Loucy (cell line): ENCODE data around the gene DNAJC1.

Experiments used
- H2AFZ ChIP-seq: fragments of 200-600 bp; sonication (generic); 2 replicates; pipeline ENCODE4 v1.6.0; 2016; ENCODE audit warnings: antibody characterized with exemption, mild to moderate bottlenecking, low read length, moderate library complexity
- H3F3A ChIP-seq: fragments of 200-600 bp; 2 replicates; pipeline ENCODE4 v1.6.0; 2016; ENCODE audit warnings: antibody characterized with exemption, low read depth, mild to moderate bottlenecking
- H3K27me3 ChIP-seq: fragments of 200-600 bp; sonication (generic); 2 replicates; pipeline ENCODE4 v1.6.1; 2014; ENCODE audit warnings: low read length, mild to moderate bottlenecking; ENCODE audit not compliant: insufficient read depth, poor library complexity, severe bottlenecking
- H3K36me3 ChIP-seq: fragments of 200-600 bp; sonication (generic); 2 replicates; pipeline ENCODE4 v1.6.1; 2016; ENCODE audit warnings: low read length; ENCODE audit not compliant: insufficient read depth
- H3K4me1 ChIP-seq: fragments of 200-600 bp; sonication (generic); 2 replicates; pipeline ENCODE4 v1.5.1; 2014; ENCODE audit warnings: low read length, mild to moderate bottlenecking; ENCODE audit not compliant: insufficient read depth, poor library complexity, severe bottlenecking
- H3K4me2 ChIP-seq: fragments of 200-600 bp; sonication (generic); 2 replicates; pipeline ENCODE4 v1.6.0; 2014; ENCODE audit warnings: antibody characterized with exemption, low read length, low read depth, mild to moderate bottlenecking; ENCODE audit not compliant: poor library complexity, severe bottlenecking
- H3K4me3 ChIP-seq: fragments of 200-600 bp; sonication (generic); 2 replicates; pipeline ENCODE4 v1.5.1; 2014; ENCODE audit warnings: low read length, mild to moderate bottlenecking, mixed read lengths; ENCODE audit not compliant: poor library complexity, severe bottlenecking
- H3K79me2 ChIP-seq: fragments of 200-600 bp; sonication (generic); 2 replicates; pipeline ENCODE4 v1.6.1; 2014; ENCODE audit warnings: low read length; ENCODE audit not compliant: insufficient read depth
- H3K9ac ChIP-seq: fragments of 200-600 bp; sonication (generic); 2 replicates; pipeline ENCODE4 v1.6.0; 2014; ENCODE audit warnings: mild to moderate bottlenecking, low read depth, low read length, moderate library complexity; ENCODE audit not compliant: poor library complexity, severe bottlenecking
- H3K9me2 ChIP-seq: fragments of 200-600 bp; sonication (generic); replicated peaks from 2 replicates; pipeline ENCODE4 v1.6.1; 2016; ENCODE audit warnings: low read depth, low read length, mixed read lengths
- H3K9me3 ChIP-seq: fragments of 200-600 bp; sonication (generic); 2 replicates; pipeline ENCODE4 v1.6.1; 2014; ENCODE audit warnings: mild to moderate bottlenecking, antibody characterized with exemption, low read length, low read depth; ENCODE audit not compliant: insufficient read depth
- H4K20me1 ChIP-seq: fragments of 200-600 bp; sonication (generic); 2 replicates; pipeline ENCODE4 v1.6.0; 2014; ENCODE audit warnings: antibody characterized with exemption, low read length, mild to moderate bottlenecking; ENCODE audit not compliant: insufficient read depth, poor library complexity, severe bottlenecking
- EZH2phosphoT487 ChIP-seq: fragments of 200-600 bp; IDR thresholded peaks from 2 replicates; pipeline ENCODE4 v1.6.1; 2018; ENCODE audit warnings: antibody characterized with exemption, mild to moderate bottlenecking, moderate library complexity, borderline replicate concordance
- TF ChIP-seq, protein P1 (sequence below): fragments of 200-600 bp; sonication (generic); conservative IDR thresholded peaks from 2 replicates; pipeline ENCODE4 v1.5.1; 2014; ENCODE audit warnings: mild to moderate bottlenecking, antibody characterized with exemption, low read length

The DNAJC1 gene

DNA sequence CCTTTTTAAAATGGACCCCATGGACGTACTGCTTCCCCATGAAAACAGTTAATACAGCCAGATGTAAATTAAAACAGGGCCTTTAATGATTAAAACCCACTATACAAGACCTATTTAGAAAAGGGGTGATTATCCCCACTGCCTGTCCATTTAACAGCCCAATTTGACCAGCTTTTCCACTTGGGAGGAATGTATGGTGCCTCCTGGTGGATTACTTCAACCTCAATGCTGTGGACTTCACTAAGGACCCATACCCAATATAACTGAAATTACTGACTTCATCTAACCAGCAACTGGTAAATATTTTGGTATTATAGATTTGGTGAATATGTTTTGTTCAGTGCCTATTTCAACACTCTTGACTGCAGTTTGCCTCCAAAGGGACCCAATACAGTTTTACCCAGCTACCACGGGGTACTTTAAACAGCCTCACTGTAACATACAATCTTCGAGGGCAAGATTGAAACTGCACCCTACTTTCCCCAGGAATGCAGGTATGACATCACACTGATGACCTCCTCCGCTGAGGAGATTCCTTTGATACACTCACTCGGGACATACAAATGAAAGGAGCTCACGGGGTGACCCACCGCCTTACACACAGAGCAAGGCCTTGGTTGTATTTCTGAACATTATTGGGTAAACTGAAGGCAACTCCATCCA is 192.8 kb downstream of the DNAJC1 start:
- Histone ChIP-seq H3K9me3 (no peaks in the 10 kb centered on the region), H3K79me2 (no peaks in the 10 kb centered on the region), H3K36me3 (peaks cover 6% of the 10 kb centered on the region; the same call in 1 of the 2 replicates), H3K4me3 (no peak overlapping the region), H3K27me3 (no peaks in the 10 kb centered on the region), H3K4me2 (no peak overlapping the region), H4K20me1 (no peaks in the 10 kb centered on the region), H3K4me1 (peaks cover 10% of the 10 kb centered on the region), H3F3A (no peaks in the 10 kb centered on the region; the same call in 1 of the 2 replicates), H2AFZ (no peak overlapping the region), H3K9me2 (no peaks in the 10 kb centered on the region), H3K9ac (no peak overlapping the region)
- no peak for TF ChIP-seq EZH2phosphoT487
- TF ChIP-seq, protein P1, sequence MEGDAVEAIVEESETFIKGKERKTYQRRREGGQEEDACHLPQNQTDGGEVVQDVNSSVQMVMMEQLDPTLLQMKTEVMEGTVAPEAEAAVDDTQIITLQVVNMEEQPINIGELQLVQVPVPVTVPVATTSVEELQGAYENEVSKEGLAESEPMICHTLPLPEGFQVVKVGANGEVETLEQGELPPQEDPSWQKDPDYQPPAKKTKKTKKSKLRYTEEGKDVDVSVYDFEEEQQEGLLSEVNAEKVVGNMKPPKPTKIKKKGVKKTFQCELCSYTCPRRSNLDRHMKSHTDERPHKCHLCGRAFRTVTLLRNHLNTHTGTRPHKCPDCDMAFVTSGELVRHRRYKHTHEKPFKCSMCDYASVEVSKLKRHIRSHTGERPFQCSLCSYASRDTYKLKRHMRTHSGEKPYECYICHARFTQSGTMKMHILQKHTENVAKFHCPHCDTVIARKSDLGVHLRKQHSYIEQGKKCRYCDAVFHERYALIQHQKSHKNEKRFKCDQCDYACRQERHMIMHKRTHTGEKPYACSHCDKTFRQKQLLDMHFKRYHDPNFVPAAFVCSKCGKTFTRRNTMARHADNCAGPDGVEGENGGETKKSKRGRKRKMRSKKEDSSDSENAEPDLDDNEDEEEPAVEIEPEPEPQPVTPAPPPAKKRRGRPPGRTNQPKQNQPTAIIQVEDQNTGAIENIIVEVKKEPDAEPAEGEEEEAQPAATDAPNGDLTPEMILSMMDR, result no peak

GRCh38 chr10:21808550-21808949 is 195.0 kb downstream of the DNAJC1 start:
- Histone ChIP-seq H3K79me2 (no peaks in the 10 kb centered on the region), H3K4me1 (peaks cover 10% of the 10 kb centered on the region), H3K9me3 (no peaks in the 10 kb centered on the region)

GRCh38 chr10:21807180-21807579 is 196.3 kb downstream of the DNAJC1 start:
- Histone ChIP-seq H3K9me2 (no peaks in the 10 kb centered on the region), H3K4me3 (no peak overlapping the region), H3K4me1 (peaks cover 10% of the 10 kb centered on the region), H4K20me1 (no peaks in the 10 kb centered on the region), H3F3A (no peaks in the 10 kb centered on the region; the same call in 1 of the 2 replicates), H3K79me2 (no peaks in the 10 kb centered on the region), H3K4me2 (peak overlapping the region; percentile 41), H2AFZ (no peak overlapping the region), H3K27me3 (no peaks in the 10 kb centered on the region), H3K9me3 (no peaks in the 10 kb centered on the region), H3K9ac (no peak overlapping the region), H3K36me3 (peaks cover 6% of the 10 kb centered on the region; the same call in 1 of the 2 replicates)
- TF ChIP-seq EZH2phosphoT487, result no peak
- TF ChIP-seq, protein P1, result no peak

More at GRCh38 chr10:21808550-21808949, 195.0 kb downstream of the DNAJC1 start:
- Histone ChIP-seq H3K36me3 (peaks cover 6% of the 10 kb centered on the region; the same call in 1 of the 2 replicates), H3K27me3 (no peaks in the 10 kb centered on the region), H4K20me1 (no peaks in the 10 kb centered on the region), H3K9me2 (no peaks in the 10 kb centered on the region), H3K4me3 (no peak overlapping the region), H3K9ac (no peak overlapping the region), H3F3A (no peaks in the 10 kb centered on the region; the same call in 1 of the 2 replicates), H3K4me2 (no peak overlapping the region), H2AFZ (no peak overlapping the region)
- TF ChIP-seq, protein P1, result no peak
- TF ChIP-seq EZH2phosphoT487, result no peak
